Measurements from ENCODE around the gene PTPRG. TPM values are rescaled to one million over a fixed set of nuclear protein-coding genes. Genes with fewer than 3 reads are reported as not detected.
A peak's percentile ranks its signal among the peaks of the same experiment; 100 is the strongest.

Gene PTPRG
- total and polyA plus RNA-seq, 2 donors (not counting 1 experiment from before 2014, with no cell fraction given), result 67.0 to 97.9 TPM

GRCh38 chr3:61828880-61829721 lies 267.7 kb downstream of the PTPRG start:
- Histone ChIP-seq H3K9ac (ENCODE audit: insufficient read depth, low read length) (no peak overlapping the region), H3K4me2 (ENCODE audit: extremely low read depth, insufficient read depth, low read length) (peak overlapping the region; percentile 41), H3K4me1 (ENCODE audit: control insufficient read depth, extremely low read depth, insufficient read depth, low read length) (peaks cover 11% of the 10 kb centered on the region), H3K27ac (ENCODE audit: insufficient read depth, low read length) (no peak overlapping the region), H3K4me3 (replicated peaks in 1 of 4; ENCODE audit: control extremely low read depth in 1 of 4, insufficient read depth in 1 of 4, low read depth in 3 of 4, low read length in 4 of 4) (no peak overlapping the region), H3K27me3 (ENCODE audit: control insufficient read depth, insufficient read depth, low read length) (no peaks in the 10 kb centered on the region), H3K79me2 (ENCODE audit: control insufficient read depth, insufficient read depth, low read length) (no peaks in the 10 kb centered on the region), H4K20me1 (ENCODE audit: control insufficient read depth, extremely low read depth, insufficient read depth, low read length) (no peaks in the 10 kb centered on the region), H3K9me3 (ENCODE audit: control insufficient read depth, insufficient read depth, low read depth, low read length) (no peaks in the 10 kb centered on the region), H3K36me3 (ENCODE audit: control insufficient read depth, insufficient read depth, low read length) (no peaks in the 10 kb centered on the region), H2AFZ (ENCODE audit: low read length) (no peak overlapping the region)
- TF ChIP-seq EZH2 (IDR thresholded peaks at IDR 0.05; ENCODE audit: low read length, missing control alignments) (no peak), CTCF (conservative IDR thresholded peaks at IDR 0.05 in 1 of 2, IDR thresholded peaks at IDR 0.05 in 1 of 2; ENCODE audit: low read depth in 1 of 2, low read length in 2 of 2) (no peak)
- no peak for DNase-seq (ENCODE audit: low read depth in 2 of 2)

GRCh38 chr3:61829722-61830350 lies 268.5 kb downstream of the PTPRG start:
- H3K4me3 ChIP-seq (replicated peaks in 1 of 4; ENCODE audit: control extremely low read depth in 1 of 4, insufficient read depth in 1 of 4, low read depth in 3 of 4, low read length in 4 of 4), result no peak overlapping the region
- no peak overlapping the region for H2AFZ ChIP-seq (ENCODE audit: low read length)
- H3K27ac ChIP-seq (ENCODE audit: insufficient read depth, low read length), result no peak overlapping the region
- H3K36me3 ChIP-seq (ENCODE audit: control insufficient read depth, insufficient read depth, low read length), result no peaks in the 10 kb centered on the region
- TF ChIP-seq CTCF (conservative IDR thresholded peaks at IDR 0.05 in 1 of 2, IDR thresholded peaks at IDR 0.05 in 1 of 2; ENCODE audit: low read depth in 1 of 2, low read length in 2 of 2) (no peak), EZH2 (IDR thresholded peaks at IDR 0.05; ENCODE audit: low read length, missing control alignments) (no peak)
- no peaks in the 10 kb centered on the region for H3K79me2 ChIP-seq (ENCODE audit: control insufficient read depth, insufficient read depth, low read length)
- H3K9ac ChIP-seq (ENCODE audit: insufficient read depth, low read length), result no peak overlapping the region
- DNase-seq (ENCODE audit: low read depth in 2 of 2), result peak; percentile 18 to 71
- no peaks in the 10 kb centered on the region for H3K9me3 ChIP-seq (ENCODE audit: control insufficient read depth, insufficient read depth, low read depth, low read length)
- H3K27me3 ChIP-seq (ENCODE audit: control insufficient read depth, insufficient read depth, low read length), result no peaks in the 10 kb centered on the region
- no peak overlapping the region for H3K4me2 ChIP-seq (ENCODE audit: extremely low read depth, insufficient read depth, low read length)
- H3K4me1 ChIP-seq (ENCODE audit: control insufficient read depth, extremely low read depth, insufficient read depth, low read length), result peaks cover 11% of the 10 kb centered on the region
- H4K20me1 ChIP-seq (ENCODE audit: control insufficient read depth, extremely low read depth, insufficient read depth, low read length), result no peaks in the 10 kb centered on the region

- Histone ChIP-seq H4K20me1 (ENCODE audit: control insufficient read depth, extremely low read depth, insufficient read depth, low read length) (no peaks in the 10 kb centered on the region), H3K4me3 (replicated peaks in 1 of 4; ENCODE audit: control extremely low read depth in 1 of 4, insufficient read depth in 1 of 4, low read depth in 3 of 4, low read length in 4 of 4) (no peak overlapping the region), H3K9ac (ENCODE audit: insufficient read depth, low read length) (no peak overlapping the region), H3K36me3 (ENCODE audit: control insufficient read depth, insufficient read depth, low read length) (no peaks in the 10 kb centered on the region), H3K4me2 (ENCODE audit: extremely low read depth, insufficient read depth, low read length) (no peak overlapping the region), H3K9me3 (ENCODE audit: control insufficient read depth, insufficient read depth, low read depth, low read length) (no peaks in the 10 kb centered on the region), H2AFZ (ENCODE audit: low read length) (no peak overlapping the region), H3K79me2 (ENCODE audit: control insufficient read depth, insufficient read depth, low read length) (no peaks in the 10 kb centered on the region), H3K27ac (ENCODE audit: insufficient read depth, low read length) (no peak overlapping the region), H3K4me1 (ENCODE audit: control insufficient read depth, extremely low read depth, insufficient read depth, low read length) (peaks cover 11% of the 10 kb centered on the region), H3K27me3 (ENCODE audit: control insufficient read depth, insufficient read depth, low read length) (no peaks in the 10 kb centered on the region)
- no peak for DNase-seq (ENCODE audit: low read depth in 2 of 2)
- TF ChIP-seq EZH2 (IDR thresholded peaks at IDR 0.05; ENCODE audit: low read length, missing control alignments) (no peak), CTCF (conservative IDR thresholded peaks at IDR 0.05 in 1 of 2, IDR thresholded peaks at IDR 0.05 in 1 of 2; ENCODE audit: low read depth in 1 of 2, low read length in 2 of 2) (no peak)
Measured at GRCh38 chr3:61831973-61832372, 270.6 kb downstream of the PTPRG start.
